Activated CD4-positive, CD25-positive, alpha-beta regulatory T cell treated with anti-CD3 and anti-CD28 coated beads, Interleukin-2, amount 50 U/mL, for 24 hours (primary cell): Measurements from ENCODE around the gene HIVEP3.

Source experiments
- ATAC-seq, 2 donors: fragments of 150-1000 bp; cut with Tn5 transposase; one replicate each; pipeline ENCODE4 v1.10.0; 2021; ENCODE audit warnings: mild to moderate bottlenecking in 1 of 2, moderate library complexity in 1 of 2

HIVEP3 gene

GRCh38 chr1:41622859-41623732, 295.6 kb downstream of the HIVEP3 start:
- no peak for ATAC-seq

- no peak for ATAC-seq
Measured at GRCh38 chr1:41622402-41622801, 296.3 kb downstream of the HIVEP3 start.

- no peak for ATAC-seq
Measured at GRCh38 chr1:41621791-41622190, 296.9 kb downstream of the HIVEP3 start.

GRCh38 chr1:41621256-41621655, 297.5 kb downstream of the HIVEP3 start:
- ATAC-seq, result no peak

- ATAC-seq, result no peak
Measured at GRCh38 chr1:41620365-41621169, 298.2 kb downstream of the HIVEP3 start.

GRCh38 chr1:41619511-41620364, 299.0 kb downstream of the HIVEP3 start:
- no peak for ATAC-seq

GRCh38 chr1:41618871-41619270, 299.9 kb downstream of the HIVEP3 start:
- no peak for ATAC-seq

GRCh38 chr1:41618066-41618825, 300.5 kb downstream of the HIVEP3 start:
- no peak for ATAC-seq

GRCh38 chr1:41617336-41617735, 301.4 kb downstream of the HIVEP3 start:
- no peak for ATAC-seq

- no peak for ATAC-seq
Measured at GRCh38 chr1:41616563-41616962, 302.2 kb downstream of the HIVEP3 start.

GRCh38 chr1:41615981-41616380, 302.7 kb downstream of the HIVEP3 start:
- ATAC-seq, result no peak

- no peak for ATAC-seq
Measured at GRCh38 chr1:41615316-41615715, 303.4 kb downstream of the HIVEP3 start.

GRCh38 chr1:41614818-41615217, 303.9 kb downstream of the HIVEP3 start:
- ATAC-seq, result no peak

GRCh38 chr1:41613689-41614574, 304.8 kb downstream of the HIVEP3 start:
- ATAC-seq, result no peak

GRCh38 chr1:41612953-41613352, 305.8 kb downstream of the HIVEP3 start:
- no peak for ATAC-seq

GRCh38 chr1:41611932-41612450, 306.7 kb downstream of the HIVEP3 start:
- ATAC-seq, result no peak

- no peak for ATAC-seq
Measured at GRCh38 chr1:41611068-41611931, 307.4 kb downstream of the HIVEP3 start.

- no peak for ATAC-seq
Measured at GRCh38 chr1:41610361-41610760, 308.4 kb downstream of the HIVEP3 start.

GRCh38 chr1:41609166-41609883, 309.4 kb downstream of the HIVEP3 start:
- ATAC-seq, result no peak
